ENCODE measurements around the gene SSBP3.

The SSBP3 gene

GRCh38 chr1:54302549-54302948 lies 103.6 kb downstream of the SSBP3 start:
- H3K36me3 ChIP-seq (ENCODE audit: insufficient read depth, low read length), result no peaks in the 10 kb centered on the region
- no peak overlapping the region for H2AFZ ChIP-seq (ENCODE audit: low read depth, low read length)
- H3K4me1 ChIP-seq (ENCODE audit: insufficient read depth, low read length), result peaks cover 49% of the 10 kb centered on the region

GRCh38 chr1:54301497-54301896 lies 104.7 kb downstream of the SSBP3 start:
- Histone ChIP-seq H2AFZ (ENCODE audit: low read depth, low read length) (no peak overlapping the region), H3K36me3 (ENCODE audit: insufficient read depth, low read length) (no peaks in the 10 kb centered on the region), H3K27me3 (ENCODE audit: insufficient read depth, low read length) (no peaks in the 10 kb centered on the region), H3K4me1 (ENCODE audit: insufficient read depth, low read length) (peaks cover 49% of the 10 kb centered on the region), H3K9me3 (ENCODE audit: low read length) (no peaks in the 10 kb centered on the region), H3K4me3 (ENCODE audit: low read length) (no peak overlapping the region)

More at GRCh38 chr1:54302549-54302948, 103.6 kb downstream of the SSBP3 start:
- H3K4me3 ChIP-seq (ENCODE audit: low read length), result no peak overlapping the region
- no peaks in the 10 kb centered on the region for H3K9me3 ChIP-seq (ENCODE audit: low read length)
- H3K27me3 ChIP-seq (ENCODE audit: insufficient read depth, low read length), result no peaks in the 10 kb centered on the region

GRCh38 chr1:54300401-54300800 lies 105.8 kb downstream of the SSBP3 start:
- Histone ChIP-seq H3K36me3 (ENCODE audit: insufficient read depth, low read length) (no peaks in the 10 kb centered on the region), H3K4me1 (ENCODE audit: insufficient read depth, low read length) (peaks cover 52% of the 10 kb centered on the region)

GRCh38 chr1:54299037-54299436 lies 107.2 kb downstream of the SSBP3 start:
- Histone ChIP-seq H3K4me3 (ENCODE audit: low read length) (no peak overlapping the region), H3K27me3 (ENCODE audit: insufficient read depth, low read length) (no peaks in the 10 kb centered on the region), H2AFZ (ENCODE audit: low read depth, low read length) (no peak overlapping the region), H3K36me3 (ENCODE audit: insufficient read depth, low read length) (no peaks in the 10 kb centered on the region), H3K4me1 (ENCODE audit: insufficient read depth, low read length) (peaks cover 55% of the 10 kb centered on the region), H3K9me3 (ENCODE audit: low read length) (no peaks in the 10 kb centered on the region)

More at GRCh38 chr1:54300401-54300800, 105.8 kb downstream of the SSBP3 start:
- Histone ChIP-seq H3K4me3 (ENCODE audit: low read length) (no peak overlapping the region), H3K9me3 (ENCODE audit: low read length) (no peaks in the 10 kb centered on the region), H2AFZ (ENCODE audit: low read depth, low read length) (no peak overlapping the region), H3K27me3 (ENCODE audit: insufficient read depth, low read length) (no peaks in the 10 kb centered on the region)

GRCh38 chr1:54298284-54299033 lies 107.7 kb downstream of the SSBP3 start:
- H3K4me1 ChIP-seq (ENCODE audit: insufficient read depth, low read length), result peaks cover 54% of the 10 kb centered on the region
- no peak overlapping the region for H2AFZ ChIP-seq (ENCODE audit: low read depth, low read length)
- H3K4me3 ChIP-seq (ENCODE audit: low read length), result no peak overlapping the region
- H3K27me3 ChIP-seq (ENCODE audit: insufficient read depth, low read length), result no peaks in the 10 kb centered on the region
- no peaks in the 10 kb centered on the region for H3K36me3 ChIP-seq (ENCODE audit: insufficient read depth, low read length)
- no peaks in the 10 kb centered on the region for H3K9me3 ChIP-seq (ENCODE audit: low read length)

- peaks cover 54% of the 10 kb centered on the region for H3K4me1 ChIP-seq (ENCODE audit: insufficient read depth, low read length)
- H3K36me3 ChIP-seq (ENCODE audit: insufficient read depth, low read length), result no peaks in the 10 kb centered on the region
- no peak overlapping the region for H3K4me3 ChIP-seq (ENCODE audit: low read length)
- no peak overlapping the region for H2AFZ ChIP-seq (ENCODE audit: low read depth, low read length)
- H3K27me3 ChIP-seq (ENCODE audit: insufficient read depth, low read length), result no peaks in the 10 kb centered on the region
- H3K9me3 ChIP-seq (ENCODE audit: low read length), result no peaks in the 10 kb centered on the region
Measured at GRCh38 chr1:54297596-54298283, 108.5 kb downstream of the SSBP3 start.

GRCh38 chr1:54296666-54297065 lies 109.5 kb downstream of the SSBP3 start:
- no peak overlapping the region for H3K4me3 ChIP-seq (ENCODE audit: low read length)
- no peaks in the 10 kb centered on the region for H3K36me3 ChIP-seq (ENCODE audit: insufficient read depth, low read length)
- H3K27me3 ChIP-seq (ENCODE audit: insufficient read depth, low read length), result no peaks in the 10 kb centered on the region
- no peak overlapping the region for H2AFZ ChIP-seq (ENCODE audit: low read depth, low read length)
- H3K9me3 ChIP-seq (ENCODE audit: low read length), result no peaks in the 10 kb centered on the region
- H3K4me1 ChIP-seq (ENCODE audit: insufficient read depth, low read length), result peaks cover 43% of the 10 kb centered on the region

GRCh38 chr1:54294887-54295286 lies 111.3 kb downstream of the SSBP3 start:
- Histone ChIP-seq H3K27me3 (ENCODE audit: insufficient read depth, low read length) (no peaks in the 10 kb centered on the region), H3K9me3 (ENCODE audit: low read length) (no peaks in the 10 kb centered on the region), H3K4me1 (ENCODE audit: insufficient read depth, low read length) (peaks cover 32% of the 10 kb centered on the region), H3K36me3 (ENCODE audit: insufficient read depth, low read length) (no peaks in the 10 kb centered on the region), H3K4me3 (ENCODE audit: low read length) (no peak overlapping the region), H2AFZ (ENCODE audit: low read depth, low read length) (no peak overlapping the region)

GRCh38 chr1:54292002-54292911 lies 113.9 kb downstream of the SSBP3 start:
- H3K36me3 ChIP-seq (ENCODE audit: insufficient read depth, low read length), result no peaks in the 10 kb centered on the region

GRCh38 chr1:54291276-54292001 lies 114.8 kb downstream of the SSBP3 start:
- H3K4me1 ChIP-seq (ENCODE audit: insufficient read depth, low read length), result peaks cover 16% of the 10 kb centered on the region
- H3K9me3 ChIP-seq (ENCODE audit: low read length), result no peaks in the 10 kb centered on the region
- no peaks in the 10 kb centered on the region for H3K27me3 ChIP-seq (ENCODE audit: insufficient read depth, low read length)
- no peak overlapping the region for H3K4me3 ChIP-seq (ENCODE audit: low read length)
- no peak overlapping the region for H2AFZ ChIP-seq (ENCODE audit: low read depth, low read length)
- no peaks in the 10 kb centered on the region for H3K36me3 ChIP-seq (ENCODE audit: insufficient read depth, low read length)

More at GRCh38 chr1:54292002-54292911, 113.9 kb downstream of the SSBP3 start:
- no peak overlapping the region for H2AFZ ChIP-seq (ENCODE audit: low read depth, low read length)
- H3K27me3 ChIP-seq (ENCODE audit: insufficient read depth, low read length), result no peaks in the 10 kb centered on the region
- H3K9me3 ChIP-seq (ENCODE audit: low read length), result no peaks in the 10 kb centered on the region
- no peak overlapping the region for H3K4me3 ChIP-seq (ENCODE audit: low read length)
- H3K4me1 ChIP-seq (ENCODE audit: insufficient read depth, low read length), result peaks cover 16% of the 10 kb centered on the region

- no peaks in the 10 kb centered on the region for H3K36me3 ChIP-seq (ENCODE audit: insufficient read depth, low read length)
- H3K9me3 ChIP-seq (ENCODE audit: low read length), result no peaks in the 10 kb centered on the region
- H2AFZ ChIP-seq (ENCODE audit: low read depth, low read length), result no peak overlapping the region
- no peak overlapping the region for H3K4me3 ChIP-seq (ENCODE audit: low read length)
- H3K27me3 ChIP-seq (ENCODE audit: insufficient read depth, low read length), result no peaks in the 10 kb centered on the region
- peaks cover 15% of the 10 kb centered on the region for H3K4me1 ChIP-seq (ENCODE audit: insufficient read depth, low read length)
Measured at GRCh38 chr1:54290506-54291184, 115.5 kb downstream of the SSBP3 start.

GRCh38 chr1:54289712-54290233 lies 116.4 kb downstream of the SSBP3 start:
- Histone ChIP-seq H3K36me3 (ENCODE audit: insufficient read depth, low read length) (no peaks in the 10 kb centered on the region), H3K9me3 (ENCODE audit: low read length) (no peaks in the 10 kb centered on the region), H2AFZ (ENCODE audit: low read depth, low read length) (no peak overlapping the region), H3K4me3 (ENCODE audit: low read length) (no peak overlapping the region), H3K27me3 (ENCODE audit: insufficient read depth, low read length) (no peaks in the 10 kb centered on the region), H3K4me1 (ENCODE audit: insufficient read depth, low read length) (peaks cover 6% of the 10 kb centered on the region)
